GM12878 (cell line): ENCODE measurements around the gene ADPRM.

ENCODE experiments used
- BCLAF1 ChIP-seq: fragments of 450-650 bp; IDR thresholded peaks from 2 replicates; pipeline ENCODE4 v1.6.1; 2017; ENCODE audit warnings: antibody characterized with exemption, mild to moderate bottlenecking, moderate library complexity
- BRCA1 ChIP-seq: IDR thresholded peaks from 2 replicates; pipeline ENCODE4 v1.6.1; 2011; ENCODE audit warnings: low read depth, low read length, improper control_type of control experiment
- CTCF ChIP-seq, 3 experiments: IDR thresholded peaks in 2 of 3; conservative IDR thresholded peaks in 1 of 3; 2 replicates each; pipeline ENCODE4 v1.5.1; 2011; ENCODE audit warnings: low read depth in 3 of 3, low read length in 3 of 3, mild to moderate bottlenecking in 3 of 3, control low read depth in 2 of 3, moderate library complexity in 2 of 3, inconsistent platforms in 1 of 3, mixed read lengths in 1 of 3; ENCODE audit not compliant: control insufficient read depth in 2 of 3, insufficient read depth in 1 of 3; ENCODE audit errors: extremely low read depth in 1 of 3
- EP300 ChIP-seq, 2 experiments: fragments of 150-350 bp in 1 of 2; IDR thresholded peaks; 2 replicates each; pipeline ENCODE4 v1.6.1; 2011 to 2012; ENCODE audit warnings: low read depth in 2 of 2, low read length in 2 of 2, borderline replicate concordance in 1 of 2, improper control_type of control experiment in 1 of 2, inconsistent platforms in 1 of 2; ENCODE audit not compliant: control insufficient read depth in 1 of 2
- RELA ChIP-seq: fragments of 450-650 bp; IDR thresholded peaks from 2 replicates; pipeline ENCODE4 v1.8.0; 2014; ENCODE audit warnings: borderline replicate concordance; ENCODE audit not compliant: partially characterized antibody
- SIN3A ChIP-seq: IDR thresholded peaks from 2 replicates; pipeline ENCODE4 v1.6.1; 2012; ENCODE audit warnings: low read depth, low read length, improper control_type of control experiment
- SREBF1 ChIP-seq: IDR thresholded peaks from 2 replicates; pipeline ENCODE4 v1.6.1; 2012; ENCODE audit warnings: mild to moderate bottlenecking, low read length
- SRF ChIP-seq, 2 experiments: IDR thresholded peaks; 2 replicates each; pipeline ENCODE4 v1.6.1; 2011; ENCODE audit warnings: low read depth in 2 of 2, low read length in 2 of 2, mild to moderate bottlenecking in 1 of 2, moderate library complexity in 1 of 2
- TARDBP ChIP-seq: IDR thresholded peaks from 2 replicates; pipeline ENCODE4 v1.6.1; 2016; ENCODE audit warnings: borderline replicate concordance
- TF ChIP-seq, protein P1 (sequence below): fragments of 450-650 bp; IDR thresholded peaks from 2 replicates; pipeline ENCODE4 v1.6.1; 2018; ENCODE audit warnings: borderline replicate concordance, mild to moderate bottlenecking; ENCODE audit not compliant: partially characterized antibody
- TF ChIP-seq, protein P2 (sequence below): fragments of 450-650 bp; IDR thresholded peaks from 2 replicates; pipeline ENCODE4 v1.6.1; 2016; ENCODE audit warnings: mild to moderate bottlenecking
- TF ChIP-seq, protein P3 (sequence below): IDR thresholded peaks from 2 replicates; pipeline ENCODE4 v1.6.1; 2011; ENCODE audit warnings: low read depth, mild to moderate bottlenecking, low read length, moderate library complexity, borderline replicate concordance; ENCODE audit errors: extremely low read depth

DNA sequence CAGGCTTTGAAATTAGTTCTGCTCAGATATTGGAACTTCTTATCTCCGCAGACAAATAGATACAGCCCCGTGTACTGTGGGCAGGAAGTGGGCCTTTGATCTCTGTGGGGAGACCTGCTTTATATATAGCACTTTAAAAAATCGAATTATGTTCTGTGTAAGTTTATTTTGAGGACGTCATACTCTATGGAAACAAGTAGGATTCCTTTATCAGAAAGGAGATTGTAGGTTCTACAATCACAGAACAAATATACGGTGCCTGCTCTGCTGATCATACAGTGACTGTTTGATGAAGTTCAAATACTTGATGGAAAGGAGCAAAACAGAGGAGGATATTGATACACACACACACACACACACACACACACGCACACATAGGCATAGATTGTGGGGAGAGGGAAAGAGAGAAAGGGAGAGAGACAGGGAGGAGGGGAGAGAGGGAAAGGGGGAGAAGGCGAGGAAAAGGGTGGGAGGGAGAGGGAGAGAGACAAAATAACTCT lies 47.2 kb downstream of the ADPRM start:
- TF ChIP-seq CTCF (IDR thresholded peaks at IDR 0.05 in 2 of 3, conservative IDR thresholded peaks at IDR 0.05 in 1 of 3; ENCODE audit: control insufficient read depth in 2 of 3, extremely low read depth in 1 of 3, insufficient read depth in 1 of 3, low read depth in 3 of 3, low read length in 3 of 3) (no peak), BCLAF1 (no peak), BRCA1 (no peak), SIN3A (no peak), TARDBP (no peak), RELA (no peak), SRF (IDR thresholded peaks at IDR 0.05; ENCODE audit: low read depth in 2 of 2, low read length in 2 of 2) (no peak), EP300 (IDR thresholded peaks at IDR 0.05; ENCODE audit: borderline replicate concordance in 1 of 2, control insufficient read depth in 1 of 2, low read depth in 2 of 2, low read length in 2 of 2) (no peak), SREBF1 (no peak)
- TF ChIP-seq, protein P1, sequence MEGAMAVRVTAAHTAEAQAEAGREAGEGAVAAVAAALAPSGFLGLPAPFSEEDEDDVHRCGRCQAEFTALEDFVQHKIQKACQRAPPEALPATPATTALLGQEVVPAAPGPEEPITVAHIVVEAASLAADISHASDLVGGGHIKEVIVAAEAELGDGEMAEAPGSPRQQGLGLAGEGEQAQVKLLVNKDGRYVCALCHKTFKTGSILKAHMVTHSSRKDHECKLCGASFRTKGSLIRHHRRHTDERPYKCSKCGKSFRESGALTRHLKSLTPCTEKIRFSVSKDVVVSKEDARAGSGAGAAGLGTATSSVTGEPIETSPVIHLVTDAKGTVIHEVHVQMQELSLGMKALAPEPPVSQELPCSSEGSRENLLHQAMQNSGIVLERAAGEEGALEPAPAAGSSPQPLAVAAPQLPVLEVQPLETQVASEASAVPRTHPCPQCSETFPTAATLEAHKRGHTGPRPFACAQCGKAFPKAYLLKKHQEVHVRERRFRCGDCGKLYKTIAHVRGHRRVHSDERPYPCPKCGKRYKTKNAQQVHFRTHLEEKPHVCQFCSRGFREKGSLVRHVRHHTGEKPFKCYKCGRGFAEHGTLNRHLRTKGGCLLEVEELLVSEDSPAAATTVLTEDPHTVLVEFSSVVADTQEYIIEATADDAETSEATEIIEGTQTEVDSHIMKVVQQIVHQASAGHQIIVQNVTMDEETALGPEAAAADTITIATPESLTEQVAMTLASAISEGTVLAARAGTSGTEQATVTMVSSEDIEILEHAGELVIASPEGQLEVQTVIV = no peak
- TF ChIP-seq, protein P2, sequence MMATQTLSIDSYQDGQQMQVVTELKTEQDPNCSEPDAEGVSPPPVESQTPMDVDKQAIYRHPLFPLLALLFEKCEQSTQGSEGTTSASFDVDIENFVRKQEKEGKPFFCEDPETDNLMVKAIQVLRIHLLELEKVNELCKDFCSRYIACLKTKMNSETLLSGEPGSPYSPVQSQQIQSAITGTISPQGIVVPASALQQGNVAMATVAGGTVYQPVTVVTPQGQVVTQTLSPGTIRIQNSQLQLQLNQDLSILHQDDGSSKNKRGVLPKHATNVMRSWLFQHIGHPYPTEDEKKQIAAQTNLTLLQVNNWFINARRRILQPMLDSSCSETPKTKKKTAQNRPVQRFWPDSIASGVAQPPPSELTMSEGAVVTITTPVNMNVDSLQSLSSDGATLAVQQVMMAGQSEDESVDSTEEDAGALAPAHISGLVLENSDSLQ = no peak
- TF ChIP-seq, protein P3, sequence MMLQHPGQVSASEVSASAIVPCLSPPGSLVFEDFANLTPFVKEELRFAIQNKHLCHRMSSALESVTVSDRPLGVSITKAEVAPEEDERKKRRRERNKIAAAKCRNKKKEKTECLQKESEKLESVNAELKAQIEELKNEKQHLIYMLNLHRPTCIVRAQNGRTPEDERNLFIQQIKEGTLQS = no peak
